Ureter (tissue), 1 donor: ENCODE measurements around the gene HNRNPA2B1. TPM values are rescaled to one million over a fixed set of nuclear protein-coding genes. Genes with fewer than 3 reads are reported as not detected.
A peak's percentile ranks its signal among the peaks of the same experiment; 100 is the strongest.
"Not testable (repeated sequence)": the region's sequence is repeated elsewhere in the genome, so short reads cannot be mapped to it uniquely, and the experiment has no call there.

ENCODE experiments used
- DNase-seq: peaks from one replicate; pipeline ENCODE4 v3.0.0-alpha.2; 2020; ENCODE audit warnings: low spot score
- total RNA-seq: library from RNA; stranded (reverse); gene quantifications from one replicate; pipeline ENCODE4 v1.2.4, GENCODE V29; 2023
- donor health status: DM: yes; HTN: yes; CAD: no.

Gene HNRNPA2B1
- total RNA-seq, 1 donor from 2014 or later, result 409 TPM

GRCh38 chr7:26166684-26167266 lies 33.8 kb downstream of the HNRNPA2B1 start:
- DNase-seq, result no peak

DNA sequence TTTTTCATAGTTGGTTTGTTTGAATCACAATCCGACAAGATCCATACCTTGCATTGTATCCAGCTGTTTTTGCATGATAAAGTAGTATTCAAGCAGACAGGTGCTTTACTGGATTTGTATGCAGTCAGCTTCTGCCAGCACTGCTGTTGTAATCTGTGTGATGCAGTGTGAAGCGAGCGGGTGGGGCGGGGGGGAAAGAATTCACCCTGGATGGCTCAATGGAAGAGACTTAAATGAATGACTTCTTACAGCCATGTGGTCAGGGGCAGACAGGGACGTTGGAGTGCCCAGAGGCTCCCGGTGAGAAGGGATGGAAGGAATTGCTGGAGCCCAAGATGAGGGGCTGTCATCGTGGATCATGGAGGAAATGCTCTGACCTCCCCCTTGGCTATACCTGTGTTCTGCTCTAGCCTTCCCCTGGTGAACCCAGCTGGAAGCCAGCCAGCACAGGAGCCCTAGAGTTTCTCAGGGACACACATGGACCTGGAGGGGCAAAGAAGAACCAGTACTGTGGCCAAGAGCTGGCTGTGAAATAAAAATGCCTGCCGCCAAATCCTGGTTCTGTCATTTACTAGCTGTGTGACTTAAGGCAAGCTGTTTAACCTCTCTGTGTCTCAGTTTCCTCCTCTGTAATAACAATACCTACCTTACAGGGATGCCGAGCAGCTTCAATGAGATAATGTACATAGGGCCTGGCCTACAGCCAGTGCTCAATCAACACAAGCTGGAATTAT lies 34.4 kb downstream of the HNRNPA2B1 start:
- no peak for DNase-seq

- DNase-seq, result not testable (repeated sequence)
These were observed 36.7 kb downstream of the HNRNPA2B1 start for GRCh38 chr7:26163804-26164203.

- no peak for DNase-seq
These were observed 38.1 kb downstream of the HNRNPA2B1 start for GRCh38 chr7:26162431-26162830.

DNA sequence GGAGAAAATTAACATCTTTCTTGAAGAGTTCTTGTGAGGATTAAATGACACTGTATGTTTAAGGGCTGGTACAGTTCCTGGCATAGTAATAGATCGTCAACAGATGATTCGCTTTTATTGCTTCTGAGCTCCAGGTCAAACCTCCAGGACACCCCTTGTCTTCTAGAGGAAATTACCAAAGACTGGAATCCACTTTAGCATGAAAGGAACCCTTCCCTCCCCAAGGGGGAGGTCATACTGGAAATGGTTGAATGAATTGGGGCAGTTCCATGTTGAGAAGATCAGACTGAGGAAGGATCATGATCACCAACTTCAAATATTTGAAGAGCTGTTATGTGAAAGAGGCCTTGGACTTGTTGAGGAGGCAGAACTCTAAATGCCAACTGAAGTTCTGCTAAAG lies 39.6 kb downstream of the HNRNPA2B1 start:
- DNase-seq, result no peak

DNA sequence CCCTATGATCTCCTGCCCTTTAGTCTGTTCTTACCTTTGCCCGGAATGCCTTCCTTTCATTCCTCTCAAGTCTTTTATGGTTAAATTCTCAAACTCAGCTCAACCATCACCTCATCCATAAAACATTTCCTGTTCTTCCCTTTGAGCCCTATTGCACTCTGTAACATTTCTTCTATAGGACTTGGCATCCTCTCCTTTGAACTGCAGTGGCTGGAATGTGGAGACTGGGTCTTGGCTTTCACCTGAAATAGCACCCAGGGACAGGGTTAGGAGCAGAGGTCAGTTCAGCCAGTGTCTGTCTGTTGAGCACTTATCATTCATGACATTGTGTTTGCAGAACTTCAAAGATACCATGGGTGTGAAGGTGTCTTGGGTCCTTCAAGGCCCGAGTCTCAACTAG lies 41.3 kb downstream of the HNRNPA2B1 start:
- DNase-seq, result no peak

DNA sequence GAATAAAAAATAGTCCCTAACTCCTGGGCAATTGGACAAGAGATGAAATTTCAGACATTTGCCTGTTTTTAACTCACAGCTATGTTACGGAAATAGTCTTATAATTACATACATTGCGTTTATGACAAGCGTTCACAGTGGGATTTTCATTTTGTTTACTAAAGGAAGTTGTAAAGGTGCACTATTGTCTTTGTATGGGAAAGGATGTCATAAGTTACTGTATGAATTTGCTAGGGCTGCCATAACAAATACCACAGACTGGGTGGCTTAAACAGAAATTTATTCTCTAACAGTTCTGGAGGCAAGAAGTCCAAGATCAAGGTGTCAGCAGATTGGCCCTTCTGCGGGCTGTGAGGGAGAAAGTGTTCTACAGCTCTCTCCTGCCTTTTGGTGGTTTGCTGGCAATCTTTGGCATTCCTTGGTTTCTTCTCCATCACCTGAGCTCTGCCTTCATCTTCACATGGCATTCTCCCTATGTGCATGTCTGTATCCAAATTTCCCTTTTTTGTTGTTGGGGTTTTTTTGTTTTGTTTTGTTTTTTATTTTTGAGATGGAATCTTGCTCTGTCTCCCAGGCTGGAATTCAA lies 42.9 kb downstream of the HNRNPA2B1 start:
- DNase-seq, result no peak

GRCh38 chr7:26156451-26157420 lies 43.8 kb downstream of the HNRNPA2B1 start:
- no peak for DNase-seq

GRCh38 chr7:26155531-26156375 lies 44.8 kb downstream of the HNRNPA2B1 start:
- DNase-seq, result no peak

DNA sequence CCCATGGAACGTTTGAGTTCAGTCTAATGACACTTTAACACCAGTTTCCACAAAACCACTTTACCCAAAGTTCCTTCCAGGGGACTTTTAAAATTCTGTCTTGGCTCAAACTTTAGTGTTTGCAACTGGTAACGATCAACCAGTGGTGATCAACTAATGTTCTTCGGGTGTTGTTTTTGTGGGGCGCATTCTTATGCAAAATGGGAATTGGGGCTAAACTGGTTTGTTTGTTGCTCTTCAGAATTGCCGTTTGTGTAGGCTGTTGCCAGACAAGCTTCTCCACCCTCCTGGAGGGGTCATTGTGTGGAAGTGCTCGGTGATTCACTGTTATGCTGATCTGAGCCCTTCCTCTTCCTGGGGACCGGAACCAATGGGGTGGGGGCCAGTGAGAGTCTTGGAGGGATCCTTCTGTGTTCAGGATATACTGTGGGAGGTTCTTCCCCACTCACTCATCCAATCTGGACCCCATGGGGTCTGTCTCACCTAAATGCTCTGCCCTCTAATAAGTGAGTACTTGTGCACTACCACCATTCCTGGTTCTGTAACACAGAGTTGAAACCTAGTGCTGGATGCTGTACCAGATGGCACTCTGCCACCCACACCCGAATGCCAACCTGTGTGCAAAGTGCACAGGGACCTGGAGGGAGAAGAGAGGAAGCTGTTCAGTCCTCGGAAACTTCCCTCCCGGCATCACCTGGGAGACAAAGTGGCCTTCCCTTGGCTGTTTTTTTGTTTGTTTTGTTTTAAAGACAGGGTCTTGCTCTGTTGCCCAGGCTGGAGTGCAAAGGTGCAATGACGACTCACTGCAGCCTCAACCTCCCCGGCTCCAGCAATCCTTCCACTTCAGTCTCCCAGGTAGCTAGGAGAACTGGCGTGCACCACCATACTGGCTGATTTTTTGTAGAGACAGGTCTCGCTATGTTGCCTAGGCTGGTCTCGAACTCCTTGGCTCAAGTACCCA lies 46.4 kb downstream of the HNRNPA2B1 start:
- DNase-seq, result peak; percentile 54

- no peak for DNase-seq
These were observed 47.2 kb downstream of the HNRNPA2B1 start for GRCh38 chr7:26153241-26153822.

DNA sequence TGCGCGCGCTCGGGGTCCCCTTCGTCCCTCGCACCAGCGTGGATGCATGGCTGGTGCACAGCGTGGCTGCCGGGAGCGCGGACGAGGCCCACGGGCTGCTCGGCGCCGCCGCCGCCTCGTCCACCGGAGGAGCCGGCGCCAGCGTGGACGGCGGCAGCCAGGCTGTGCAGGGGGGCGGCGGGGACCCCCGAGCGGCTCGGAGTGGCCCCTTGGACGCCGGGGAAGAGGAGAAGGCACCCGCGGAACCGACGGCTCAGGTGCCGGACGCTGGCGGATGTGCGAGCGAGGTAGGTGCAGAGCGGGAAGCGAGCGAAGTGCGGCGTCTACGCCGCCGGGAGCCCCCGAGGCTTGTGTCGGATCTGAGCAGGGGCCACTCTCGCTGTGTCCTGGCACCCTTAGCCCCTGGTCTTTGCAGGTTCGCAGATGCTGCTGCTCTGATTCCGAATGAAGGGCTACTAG lies 47.7 kb downstream of the HNRNPA2B1 start:
- DNase-seq, result not testable (repeated sequence)

DNA sequence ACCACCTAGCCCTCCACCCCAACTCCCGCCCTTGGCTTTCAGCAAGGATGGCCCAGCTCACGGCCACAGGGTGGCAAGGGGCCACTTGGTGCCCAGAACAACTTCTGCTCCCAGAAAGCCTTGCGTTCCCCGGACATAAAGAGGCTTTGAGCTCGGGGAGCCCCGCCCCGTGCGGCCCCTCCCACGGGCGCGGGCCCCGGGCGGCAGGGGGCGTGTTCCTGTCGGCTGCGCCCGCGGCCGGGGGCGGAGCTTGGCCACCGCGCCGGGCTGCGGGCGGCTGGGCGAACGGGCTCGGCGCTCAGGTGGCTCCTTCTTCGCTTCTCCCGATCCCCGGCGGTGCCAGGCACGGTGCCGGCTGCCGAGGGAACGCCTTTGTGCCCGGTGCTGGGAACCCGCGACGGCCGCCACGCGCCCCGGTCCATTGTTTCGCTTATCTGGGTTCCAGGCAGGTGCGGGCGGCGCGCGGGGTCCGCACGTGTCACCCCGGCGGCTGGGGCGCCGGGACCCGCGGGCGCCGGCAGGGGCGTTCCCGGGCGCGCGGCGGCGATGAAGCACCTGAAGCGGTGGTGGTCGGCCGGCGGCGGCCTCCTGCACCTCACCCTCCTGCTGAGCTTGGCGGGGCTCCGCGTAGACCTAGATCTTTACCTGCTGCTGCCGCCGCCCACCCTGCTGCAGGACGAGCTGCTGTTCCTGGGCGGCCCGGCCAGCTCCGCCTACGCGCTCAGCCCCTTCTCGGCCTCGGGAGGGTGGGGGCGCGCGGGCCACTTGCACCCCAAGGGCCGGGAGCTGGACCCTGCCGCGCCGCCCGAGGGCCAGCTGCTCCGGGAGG lies 48.4 kb downstream of the HNRNPA2B1 start, which contains the start of gene NFE2L3:
Gene NFE2L3, plus strand, starts transcription at position 246 of the 829 bp plus-strand sequence. Its CDS starts 301 bp downstream, at position 547.
- peak; percentile 71 for DNase-seq

DNA sequence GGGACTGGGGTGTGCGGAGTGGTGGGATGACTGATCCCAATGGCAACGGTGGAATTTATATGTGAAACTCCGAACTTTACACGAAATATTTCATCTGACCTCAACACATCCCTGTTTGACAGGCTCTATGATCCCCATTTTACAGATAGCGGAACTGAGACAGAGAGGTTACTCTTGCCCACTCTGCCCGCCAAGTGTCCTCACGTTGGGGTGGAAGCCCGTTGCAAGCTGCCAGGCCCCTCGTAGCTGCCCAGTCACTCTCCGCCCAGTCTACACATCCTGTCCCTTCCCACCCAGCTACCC lies 48.9 kb downstream of the HNRNPA2B1 start:
- DNase-seq, result no peak

- no peak for DNase-seq
These were observed 49.5 kb downstream of the HNRNPA2B1 start for GRCh38 chr7:26151096-26151495.

DNA sequence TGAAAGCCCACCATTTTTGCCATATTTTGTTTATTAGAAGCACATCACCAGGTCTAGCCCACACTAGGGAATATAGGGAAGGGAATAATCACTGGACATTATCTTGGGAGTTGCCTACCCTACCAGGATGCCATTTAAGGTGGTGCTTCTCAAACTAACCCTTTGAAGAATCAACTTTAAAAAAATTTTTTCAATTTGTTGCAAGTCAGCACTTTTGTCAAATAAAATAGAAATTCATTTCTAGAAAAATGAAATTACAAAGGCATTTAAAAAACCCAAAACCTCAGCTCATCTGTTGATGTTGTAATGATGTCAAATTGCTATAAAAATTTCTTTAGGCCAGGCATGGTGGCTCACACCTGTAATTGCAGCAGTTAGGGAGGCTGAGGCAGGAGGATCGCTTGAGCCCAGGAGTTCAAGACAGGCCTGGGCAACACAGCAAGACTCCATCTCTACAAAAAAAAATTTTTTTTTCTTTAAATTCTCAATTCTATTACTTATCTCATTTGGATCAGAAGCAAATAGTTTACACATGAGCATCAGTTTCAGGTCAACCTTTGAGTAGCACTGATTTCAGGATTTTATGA lies 51.1 kb downstream of the HNRNPA2B1 start:
- no peak for DNase-seq

GRCh38 chr7:26148307-26148700 lies 52.2 kb downstream of the HNRNPA2B1 start:
- not testable (repeated sequence) for DNase-seq
